GM23248 (cell line): ENCODE measurements around the gene FBXO9. TPM values are rescaled to one million over a fixed set of nuclear protein-coding genes. Genes with fewer than 3 reads are reported as not detected.

Experiments used
- DNase-seq: peaks from one replicate; pipeline ENCODE4 v3.0.0-alpha.2; 2015
- H2AFZ ChIP-seq: fragments of 200-600 bp; sonication (generic); 2 replicates; pipeline ENCODE4 v1.6.1; 2016; ENCODE audit warnings: antibody characterized with exemption
- H3F3A ChIP-seq: fragments of 200-600 bp; sonication (generic); 2 replicates; pipeline ENCODE4 v1.6.1; 2016; ENCODE audit warnings: mild to moderate bottlenecking, antibody characterized with exemption, mixed run types; ENCODE audit not compliant: insufficient read depth
- H3K27ac ChIP-seq: fragments of 200-600 bp; sonication (generic); 2 replicates; pipeline ENCODE4 v1.5.1; 2016; ENCODE audit warnings: mild to moderate bottlenecking
- H3K27me3 ChIP-seq: fragments of 200-600 bp; sonication (generic); replicated peaks from 2 replicates; pipeline ENCODE4 v1.6.1; 2016; ENCODE audit warnings: mild to moderate bottlenecking; ENCODE audit not compliant: insufficient read depth
- H3K36me3 ChIP-seq: fragments of 200-600 bp; sonication (generic); 2 replicates; pipeline ENCODE4 v1.6.1; 2016; ENCODE audit warnings: low read depth, mild to moderate bottlenecking
- H3K4me1 ChIP-seq: fragments of 200-600 bp; sonication (generic); 2 replicates; pipeline ENCODE4 v1.6.1; 2016; ENCODE audit warnings: mild to moderate bottlenecking; ENCODE audit not compliant: insufficient read depth
- H3K4me2 ChIP-seq: fragments of 200-600 bp; sonication (generic); one replicate; pipeline ENCODE4 v1.6.1; 2016; ENCODE audit warnings: mild to moderate bottlenecking; ENCODE audit not compliant: unreplicated experiment
- H3K4me3 ChIP-seq: fragments of 200-600 bp; sonication (generic); 2 replicates; pipeline ENCODE4 v1.5.1; 2016; ENCODE audit warnings: mild to moderate bottlenecking
- H3K79me2 ChIP-seq: fragments of 200-600 bp; sonication (generic); 2 replicates; pipeline ENCODE4 v1.6.1; 2016; ENCODE audit warnings: mild to moderate bottlenecking; ENCODE audit not compliant: insufficient read depth
- H3K9ac ChIP-seq: fragments of 200-600 bp; sonication (generic); 2 replicates; pipeline ENCODE4 v1.6.1; 2016; ENCODE audit warnings: mild to moderate bottlenecking
- H3K9me2 ChIP-seq: fragments of 200-600 bp; sonication (generic); 2 replicates; pipeline ENCODE4 v1.6.1; 2016; ENCODE audit warnings: mixed run types, mild to moderate bottlenecking, moderate library complexity; ENCODE audit not compliant: insufficient read depth
- H3K9me3 ChIP-seq: fragments of 200-600 bp; sonication (generic); one replicate; pipeline ENCODE4 v1.6.1; 2017; ENCODE audit warnings: low read depth
- H4K20me1 ChIP-seq: fragments of 200-600 bp; sonication (generic); 2 replicates; pipeline ENCODE4 v1.6.0; 2016; ENCODE audit not compliant: insufficient read depth
- EZH2 ChIP-seq: fragments of 200-600 bp; sonication (generic); IDR thresholded peaks from 2 replicates; pipeline ENCODE4 v1.6.1; 2018; ENCODE audit warnings: antibody characterized with exemption, mild to moderate bottlenecking; ENCODE audit not compliant: insufficient read depth, poor library complexity, severe bottlenecking
- EZH2phosphoT487 ChIP-seq: fragments of 200-600 bp; sonication (generic); IDR thresholded peaks from 2 replicates; pipeline ENCODE4 v1.6.1; 2018; ENCODE audit warnings: antibody characterized with exemption, moderate library complexity, mild to moderate bottlenecking, low read depth; ENCODE audit not compliant: insufficient read depth
- WGBS, 2 experiments: methylation state at CpG; one replicate each; pipeline ENCODE4 v1.1.6; 2015 to 2017; ENCODE audit warnings: low lambda C conversion rate in 2 of 2, low coverage in 1 of 2; ENCODE audit errors: missing lambda C conversion rate in 2 of 2; 5-methylcytosine and 5-hydroxymethylcytosine counted together
- in situ Hi-C: fragments of 300-500 bp; cut with MboI; formaldehyde crosslinking; loops from 2 replicates; pipeline ENCODE4 v1.15.0; 2020
- polyA plus RNA-seq: library from polyadenylated mRNA; unstranded; fragments of >200 nt; fragmentation: Nextera tagmentation; extraction: Ambion mirVana; gene quantifications from 2 replicates; pipeline ENCODE4 v1.2.1, GENCODE V29; 2016
- total RNA-seq: library from RNA; depleted of rRNA; stranded (reverse); fragments of >200 nt; shearing (Covaris generic); gene quantifications from 2 replicates; pipeline ENCODE4 v1.2.3, GENCODE V29; 2014

FBXO9 gene
- total and polyA plus RNA-seq, 2 experiments from 2014 or later: 56.5 to 59.6 TPM

- no peaks in the 10 kb centered on the region for H3K9me3 ChIP-seq
- WGBS, 2 experiments: 1 to 2% methylated on average over 4 of the region's 4 CpGs
- TF ChIP-seq EZH2phosphoT487 (0 out of 2 replicates have a peak, but pooled peaks have one; percentile 60), EZH2 (no peak)
- H3K27me3 ChIP-seq: no peaks in the 10 kb centered on the region
- in situ Hi-C loops: no loop called here
- peak overlapping the region; percentile 86 for H3K4me2 ChIP-seq
- 0 out of 2 replicates have a peak, but pooled peaks cover 3% of the 10 kb centered on the region for H3K9me2 ChIP-seq
- no peaks in the 10 kb centered on the region for H4K20me1 ChIP-seq
- H2AFZ ChIP-seq: no peak overlapping the region
- peaks cover 11% of the 10 kb centered on the region; the same call in 1 of the 2 replicates for H3K36me3 ChIP-seq
- H3K27ac ChIP-seq: peak overlapping the region; percentile 87
- H3K4me1 ChIP-seq: peaks cover 43% of the 10 kb centered on the region
- H3K79me2 ChIP-seq: peaks cover 13% of the 10 kb centered on the region
- peak; percentile 93 for DNase-seq
- peaks cover 34% of the 10 kb centered on the region for H3F3A ChIP-seq
- peak overlapping the region; percentile 54 for H3K4me3 ChIP-seq
- peak overlapping the region; percentile 43 for H3K9ac ChIP-seq
Measured at GRCh38 chr6:53042112-53042511, 23.1 kb upstream of the FBXO9 start.

DNA sequence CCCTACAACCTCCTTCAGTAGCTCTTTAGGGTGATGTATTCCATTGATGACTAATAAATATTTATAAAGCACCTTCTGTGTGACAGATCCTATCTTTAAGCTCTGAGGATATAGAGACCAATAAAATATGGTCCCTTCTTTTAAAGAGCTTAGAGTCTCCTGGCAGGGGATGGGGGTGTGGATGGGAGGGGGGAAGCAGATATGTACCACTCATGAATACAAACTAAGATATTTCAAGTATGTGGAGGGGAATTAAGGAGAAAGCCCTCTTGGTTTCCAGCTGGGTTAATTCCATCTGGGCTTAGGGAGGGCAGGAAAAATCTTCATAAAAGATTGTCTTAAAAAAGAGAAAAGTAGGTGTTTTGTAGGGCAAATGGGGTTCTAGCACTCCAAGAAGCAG, 21.6 kb upstream of the FBXO9 start:
- 0 out of 2 replicates have a peak, but pooled peaks cover 3% of the 10 kb centered on the region for H3K9me2 ChIP-seq
- H3K79me2 ChIP-seq: peaks cover 13% of the 10 kb centered on the region
- no peak for TF ChIP-seq EZH2
- TF ChIP-seq EZH2phosphoT487: no peak
- peak overlapping the region; percentile 43 for H3K9ac ChIP-seq
- peak overlapping the region; percentile 86 for H3K4me2 ChIP-seq
- DNase-seq: peak; percentile 45
- H3K36me3 ChIP-seq: peaks cover 11% of the 10 kb centered on the region; the same call in 1 of the 2 replicates
- H3K27me3 ChIP-seq: no peaks in the 10 kb centered on the region
- H3K27ac ChIP-seq: peak overlapping the region; percentile 87
- peak overlapping the region; percentile 50 for H3K4me3 ChIP-seq
- H4K20me1 ChIP-seq: no peaks in the 10 kb centered on the region
- no peaks in the 10 kb centered on the region for H3K9me3 ChIP-seq
- peaks cover 46% of the 10 kb centered on the region for H3F3A ChIP-seq
- in situ Hi-C loops: no loop called here
- peak overlapping the region; percentile 51; the same call in 1 of the 2 replicates for H2AFZ ChIP-seq
- peaks cover 55% of the 10 kb centered on the region for H3K4me1 ChIP-seq

DNA sequence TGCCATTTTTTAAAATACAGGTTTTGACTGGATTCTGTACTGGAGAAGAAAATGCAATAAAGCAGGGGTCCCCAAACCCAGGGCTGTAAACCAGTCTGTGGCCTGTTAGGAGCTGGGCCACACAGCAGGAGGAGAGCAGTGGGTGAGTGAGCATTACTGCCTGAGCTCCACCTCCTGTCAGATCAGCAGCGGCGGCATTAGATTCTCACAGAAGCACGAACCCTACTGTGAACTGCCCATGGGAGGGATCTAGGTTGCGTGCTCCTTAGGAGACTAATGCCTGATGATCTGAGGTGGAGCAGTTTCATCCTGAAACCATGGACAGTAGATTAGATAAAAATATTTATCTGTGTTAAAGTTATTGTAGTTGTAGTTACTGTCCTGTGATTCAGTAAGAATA, 21.1 kb upstream of the FBXO9 start:
- Histone ChIP-seq H3K4me1 (peaks cover 60% of the 10 kb centered on the region), H3F3A (peaks cover 51% of the 10 kb centered on the region), H3K27me3 (no peaks in the 10 kb centered on the region), H2AFZ (peak overlapping the region; percentile 51), H3K79me2 (peaks cover 13% of the 10 kb centered on the region), H3K9me3 (no peaks in the 10 kb centered on the region), H3K4me3 (peak overlapping the region; percentile 50), H3K36me3 (peaks cover 11% of the 10 kb centered on the region; the same call in 1 of the 2 replicates), H3K9ac (peak overlapping the region; percentile 43), H3K4me2 (peak overlapping the region; percentile 86), H4K20me1 (no peaks in the 10 kb centered on the region), H3K27ac (peak overlapping the region; percentile 87), H3K9me2 (0 out of 2 replicates have a peak, but pooled peaks cover 3% of the 10 kb centered on the region)
- 13 to 16% methylated on average over 4 of the region's 4 CpGs for WGBS, 2 experiments
- peak; percentile 81 for DNase-seq
- TF ChIP-seq EZH2 (no peak), EZH2phosphoT487 (no peak)
- in situ Hi-C loops: no loop called here

GRCh38 chr6:53044572-53044971, 20.6 kb upstream of the FBXO9 start:
- H3K9ac ChIP-seq: peak overlapping the region; percentile 43
- H3K4me3 ChIP-seq: peak overlapping the region; percentile 50
- H3K9me3 ChIP-seq: no peaks in the 10 kb centered on the region
- 67 to 71% methylated on average over 4 of the region's 4 CpGs for WGBS, 2 experiments
- TF ChIP-seq EZH2phosphoT487: no peak
- TF ChIP-seq EZH2: no peak
- peak overlapping the region; percentile 51 for H2AFZ ChIP-seq
- no peaks in the 10 kb centered on the region for H3K27me3 ChIP-seq
- peaks cover 13% of the 10 kb centered on the region for H3K79me2 ChIP-seq
- H3K9me2 ChIP-seq: 0 out of 2 replicates have a peak, but pooled peaks cover 3% of the 10 kb centered on the region
- peak overlapping the region; percentile 87 for H3K27ac ChIP-seq
- no peak for DNase-seq
- peaks cover 61% of the 10 kb centered on the region for H3K4me1 ChIP-seq
- in situ Hi-C loops: no loop called here
- no peaks in the 10 kb centered on the region for H4K20me1 ChIP-seq
- H3K4me2 ChIP-seq: peak overlapping the region; percentile 86
- H3F3A ChIP-seq: peaks cover 52% of the 10 kb centered on the region
- peaks cover 11% of the 10 kb centered on the region; the same call in 1 of the 2 replicates for H3K36me3 ChIP-seq
